ENCODE data around the gene LIN9.
"Not testable (repeated sequence)": the region's sequence is repeated elsewhere in the genome, so short reads cannot be mapped to it uniquely, and the experiment has no call there.

The LIN9 gene

GRCh38 chr1:226276077-226276682, 32.8 kb downstream of the LIN9 start:
- H3K27me3 ChIP-seq (ENCODE audit: insufficient read depth, low read depth): no peaks in the 10 kb centered on the region
- no peaks in the 10 kb centered on the region for H3K79me2 ChIP-seq (ENCODE audit: insufficient read depth, low read depth)
- no peaks in the 10 kb centered on the region for H4K20me1 ChIP-seq (ENCODE audit: insufficient read depth)
- no peak overlapping the region for H3K27ac ChIP-seq
- no peaks in the 10 kb centered on the region for H3K36me3 ChIP-seq (ENCODE audit: insufficient read depth)
- no peak overlapping the region for H3K4me2 ChIP-seq
- TF ChIP-seq CTCF (conservative IDR thresholded peaks at IDR 0.05; ENCODE audit: low read depth, low read length): no peak
- H2AFZ ChIP-seq (ENCODE audit: low read depth): no peak overlapping the region
- no peaks in the 10 kb centered on the region for H3K4me1 ChIP-seq (ENCODE audit: low read depth, poor library complexity, severe bottlenecking)
- H3K9ac ChIP-seq: no peak overlapping the region
- H3K4me3 ChIP-seq (IDR thresholded peaks at IDR 0.05; ENCODE audit: insufficient read depth, low read depth, low read length): no peak overlapping the region

- no peak overlapping the region for H2AFZ ChIP-seq (ENCODE audit: low read depth)
- no peak overlapping the region for H3K27ac ChIP-seq
- no peaks in the 10 kb centered on the region for H3K79me2 ChIP-seq (ENCODE audit: insufficient read depth, low read depth)
- H3K4me2 ChIP-seq: no peak overlapping the region
- H3K4me1 ChIP-seq (ENCODE audit: low read depth, poor library complexity, severe bottlenecking): peaks cover 2% of the 10 kb centered on the region
- no peaks in the 10 kb centered on the region for H3K36me3 ChIP-seq (ENCODE audit: insufficient read depth)
- H4K20me1 ChIP-seq (ENCODE audit: insufficient read depth): no peaks in the 10 kb centered on the region
- no peak for TF ChIP-seq CTCF (conservative IDR thresholded peaks at IDR 0.05; ENCODE audit: low read depth, low read length)
- H3K9ac ChIP-seq: no peak overlapping the region
- H3K27me3 ChIP-seq (ENCODE audit: insufficient read depth, low read depth): no peaks in the 10 kb centered on the region
- H3K4me3 ChIP-seq (IDR thresholded peaks at IDR 0.05; ENCODE audit: insufficient read depth, low read depth, low read length): no peak overlapping the region
These were observed 34.8 kb downstream of the LIN9 start for GRCh38 chr1:226274138-226274537.

GRCh38 chr1:226272233-226272902, 36.6 kb downstream of the LIN9 start:
- H3K9ac ChIP-seq; H3K36me3 ChIP-seq (ENCODE audit: insufficient read depth); H3K79me2 ChIP-seq (ENCODE audit: insufficient read depth, low read depth); H3K4me3 ChIP-seq (IDR thresholded peaks at IDR 0.05; ENCODE audit: insufficient read depth, low read depth, low read length); H3K4me2 ChIP-seq; H3K27me3 ChIP-seq (ENCODE audit: insufficient read depth, low read depth); H4K20me1 ChIP-seq (ENCODE audit: insufficient read depth); H2AFZ ChIP-seq (ENCODE audit: low read depth); H3K27ac ChIP-seq: not testable (repeated sequence)
- peaks cover 11% of the 10 kb centered on the region for H3K4me1 ChIP-seq (ENCODE audit: low read depth, poor library complexity, severe bottlenecking)

- no peak for TF ChIP-seq CTCF (conservative IDR thresholded peaks at IDR 0.05; ENCODE audit: low read depth, low read length)
- Histone ChIP-seq H3K27me3 (ENCODE audit: insufficient read depth, low read depth) (no peaks in the 10 kb centered on the region), H3K4me3 (IDR thresholded peaks at IDR 0.05; ENCODE audit: insufficient read depth, low read depth, low read length) (no peak overlapping the region), H3K79me2 (ENCODE audit: insufficient read depth, low read depth) (no peaks in the 10 kb centered on the region), H3K27ac (no peak overlapping the region), H3K36me3 (ENCODE audit: insufficient read depth) (no peaks in the 10 kb centered on the region), H4K20me1 (ENCODE audit: insufficient read depth) (no peaks in the 10 kb centered on the region), H3K4me2 (peak overlapping the region; percentile 1; the same call in 1 of the 2 replicates), H3K4me1 (ENCODE audit: low read depth, poor library complexity, severe bottlenecking) (peaks cover 11% of the 10 kb centered on the region), H2AFZ (ENCODE audit: low read depth) (no peak overlapping the region), H3K9ac (no peak overlapping the region)
These were observed 40.4 kb downstream of the LIN9 start for GRCh38 chr1:226268421-226269124.
